Psoas muscle (tissue), 8 donors: Measurements from ENCODE around the gene MUSTN1. TPM values are rescaled to one million over a fixed set of nuclear protein-coding genes. Genes with fewer than 3 reads are reported as not detected.

Source experiments
- ATAC-seq, 4 donors: fragments of 200-7000 bp; cut with Tn5 transposase; one replicate each; pipeline ENCODE4 v1.9.1; 2020; ENCODE audit warnings: moderate library complexity in 3 of 4, mild to moderate bottlenecking in 2 of 4
- DNase-seq, 2 donors: peaks; one replicate each; pipeline ENCODE4 v3.0.0-alpha.2; 2020
- H3K27ac ChIP-seq: fragments of 200-600 bp; one replicate; pipeline ENCODE4 v1.8.0; 2022
- H3K27me3 ChIP-seq, 3 donors: fragments of 200-600 bp in 1 of 3; one replicate each; pipeline versions ENCODE4 v1.6.1 to v1.8.0; 2013 to 2022; ENCODE audit warnings: low read length in 2 of 3, mild to moderate bottlenecking in 2 of 3, moderate library complexity in 1 of 3; ENCODE audit not compliant: insufficient read depth in 3 of 3
- H3K36me3 ChIP-seq, 2 donors: fragments of 200-600 bp in 1 of 2; one replicate each; pipeline versions ENCODE4 v1.6.1 to v1.8.0; 2013 to 2022; ENCODE audit warnings: low read depth in 1 of 2, mild to moderate bottlenecking in 1 of 2, moderate library complexity in 1 of 2; ENCODE audit not compliant: insufficient read depth in 1 of 2
- H3K4me1 ChIP-seq: fragments of 200-600 bp; one replicate; pipeline ENCODE4 v1.8.0; 2022
- H3K4me3 ChIP-seq: fragments of 200-600 bp; one replicate; pipeline ENCODE4 v1.8.0; 2022; ENCODE audit warnings: mild to moderate bottlenecking
- H3K9me3 ChIP-seq: fragments of 200-600 bp; one replicate; pipeline ENCODE4 v1.8.0; 2022
- CTCF ChIP-seq: fragments of 200-600 bp; IDR thresholded peaks from one replicate; pipeline ENCODE4 v1.8.0; 2022; ENCODE audit warnings: antibody characterized with exemption
- WGBS, 3 donors: extraction: QIAGEN DNeasy Blood & Tissue Kit; methylation state at CpG; one replicate each; pipeline versions ENCODE4 v1.1.6 to v1.1.7; 2013; 5-methylcytosine and 5-hydroxymethylcytosine counted together
- intact Hi-C, 2 donors: fragments of 100-400 bp; cut with DNase I; formaldehyde crosslinking; loops; one replicate each; pipeline versions ENCODE4 v1.11.0 to v1.14.2; 2022
- polyA plus RNA-seq, 3 donors: library from polyadenylated mRNA; stranded (reverse); fragments of 200-250 nt; gene quantifications; one replicate each; pipeline ENCODE4 v1.2.3, GENCODE V29; 2013
- total RNA-seq, 4 donors: library from RNA; stranded (reverse); fragmentation: NEBNext Ultra II Directional in 2 of 4; extraction: Animal tissue kit (Norgen Biotek cat#: 25700) in 2 of 4; gene quantifications; one replicate each; pipeline versions ENCODE4 v1.2.1 to v1.2.4, GENCODE V29; 2021 to 2023
- donor health status: healthy with polysubstance abuse.
- donor health status: DM: no; HTN: no; CAD: no; lungs with moderate emphysema.
- donor health status: Bipolar disorder and iron deficiency.
- donor health status: healthy.
- donor health status: DM: yes; HTN: yes; CAD: no.
- donor health status: DM: no; HTN: no; CAD: no.
- donor health status: DM: no; HTN: no; CAD: no.
- donor health status: DM: yes; HTN: yes; CAD: no.

Gene MUSTN1
- total and polyA plus RNA-seq, 7 donors: 91.1 to 1,241 (median 578) TPM

- DNase-seq (no peak), ATAC-seq (no peak)
- H3K4me1 ChIP-seq: no peaks in the 10 kb centered on the region
- 93 to 95% (median 94%) methylated on average over 10 of the region's 10 CpGs for WGBS, 3 donors
- no peak overlapping the region for H3K27ac ChIP-seq
- H3K4me3 ChIP-seq: no peak overlapping the region
- TF ChIP-seq CTCF: no peak
- H3K9me3 ChIP-seq: no peaks in the 10 kb centered on the region
- intact Hi-C loops: no loop called here
- H3K36me3 ChIP-seq: peaks cover 0 to 93% of the 10 kb centered on the region in 2 donors
- no peaks in the 10 kb centered on the region for H3K27me3 ChIP-seq
Observed at GRCh38 chr3:52817221-52817620, 17.6 kb downstream of the MUSTN1 start.

GRCh38 chr3:52816654-52817053 is 18.2 kb downstream of the MUSTN1 start:
- no peaks in the 10 kb centered on the region for H3K27me3 ChIP-seq
- H3K36me3 ChIP-seq: peaks cover 0 to 88% of the 10 kb centered on the region in 2 donors
- intact Hi-C loops: no loop called here
- ATAC-seq: no peak
- no peaks in the 10 kb centered on the region for H3K9me3 ChIP-seq
- 87 to 94% (median 94%) methylated on average over 10 of the region's 10 CpGs for WGBS, 3 donors
- no peak for TF ChIP-seq CTCF
- H3K4me3 ChIP-seq: no peak overlapping the region
- no peak overlapping the region for H3K27ac ChIP-seq
- H3K4me1 ChIP-seq: no peaks in the 10 kb centered on the region
- DNase-seq: no peak

GRCh38 chr3:52816199-52816598 is 18.6 kb downstream of the MUSTN1 start:
- 85 to 86% (median 85%) methylated on average over 6 of the region's 6 CpGs for WGBS, 3 donors
- intact Hi-C loops: no loop called here
- no peaks in the 10 kb centered on the region for H3K27me3 ChIP-seq

GRCh38 chr3:52813810-52814209 is 21.0 kb downstream of the MUSTN1 start:
- intact Hi-C loops: no loop called here
- H3K4me3 ChIP-seq: no peak overlapping the region
- peaks cover 0 to 60% of the 10 kb centered on the region in 2 donors for H3K36me3 ChIP-seq
- no peak overlapping the region for H3K27ac ChIP-seq
- H3K4me1 ChIP-seq: no peaks in the 10 kb centered on the region
- TF ChIP-seq CTCF: no peak
- no peaks in the 10 kb centered on the region for H3K27me3 ChIP-seq
- WGBS, 3 donors: 41 to 73% (median 56%) methylated on average over 8 of the region's 8 CpGs
- no peaks in the 10 kb centered on the region for H3K9me3 ChIP-seq
- ATAC-seq (no peak), DNase-seq (no peak)

More at GRCh38 chr3:52816199-52816598, 18.6 kb downstream of the MUSTN1 start:
- Histone ChIP-seq H3K4me3 (no peak overlapping the region), H3K9me3 (no peaks in the 10 kb centered on the region), H3K27ac (no peak overlapping the region), H3K36me3 (peaks cover 0 to 84% of the 10 kb centered on the region in 2 donors), H3K4me1 (no peaks in the 10 kb centered on the region)
- no peak for ATAC-seq
- no peak for TF ChIP-seq CTCF
- no peak for DNase-seq

- DNase-seq (no peak), ATAC-seq (peak in 3 of 4 donors; percentile 11 to 31 (median 14))
- Histone ChIP-seq H3K9me3 (no peaks in the 10 kb centered on the region), H3K4me1 (no peaks in the 10 kb centered on the region), H3K4me3 (no peak overlapping the region), H3K36me3 (peaks cover 0 to 37% of the 10 kb centered on the region in 2 donors), H3K27ac (peak overlapping the region; percentile 4), H3K27me3 (no peaks in the 10 kb centered on the region)
- no peak for TF ChIP-seq CTCF
- intact Hi-C loops: no loop called here
- 58 to 70% (median 59%) methylated on average over 7 of the region's 7 CpGs for WGBS, 3 donors
Observed at GRCh38 chr3:52811452-52812011, 23.3 kb downstream of the MUSTN1 start.
